Immature natural killer cell (primary cell): ENCODE results near the gene EMP1. TPM values are rescaled to one million over a fixed set of nuclear protein-coding genes. Genes with fewer than 3 reads are reported as not detected.

Experiments
- DNase-seq, 3 donors: peaks; one replicate each; pipeline ENCODE4 v3.0.0; 2022; ENCODE audit warnings: mixed read lengths in 1 of 3
- H3K27ac Mint-ChIP-seq, 6 donors: one replicate each; pipeline ENCODE4 v1.8.0; 2020; ENCODE audit warnings: mixed read lengths in 6 of 6, mild to moderate bottlenecking in 5 of 6, inconsistent platforms in 4 of 6, moderate library complexity in 3 of 6
- H3K27me3 Mint-ChIP-seq, 3 donors: one replicate each; pipeline ENCODE4 v1.8.0; 2020 to 2021; ENCODE audit warnings: low read depth in 3 of 3, mild to moderate bottlenecking in 3 of 3, mixed read lengths in 3 of 3, moderate library complexity in 3 of 3, inconsistent platforms in 1 of 3
- H3K36me3 Mint-ChIP-seq, 3 donors: one replicate each; pipeline ENCODE4 v1.8.0; 2020; ENCODE audit warnings: mixed read lengths in 3 of 3, inconsistent platforms in 2 of 3, mild to moderate bottlenecking in 2 of 3
- H3K4me1 Mint-ChIP-seq, 2 donors: one replicate each; pipeline ENCODE4 v1.8.0; 2020; ENCODE audit warnings: inconsistent platforms in 2 of 2, mild to moderate bottlenecking in 2 of 2, mixed read lengths in 2 of 2, moderate library complexity in 1 of 2
- H3K4me3 Mint-ChIP-seq, 5 donors: one replicate each; pipeline ENCODE4 v1.8.0; 2020; ENCODE audit warnings: mild to moderate bottlenecking in 5 of 5, mixed read lengths in 5 of 5, inconsistent platforms in 3 of 5, moderate library complexity in 3 of 5
- H3K9me3 Mint-ChIP-seq, 6 donors: one replicate each; pipeline ENCODE4 v1.8.0; 2020; ENCODE audit warnings: mild to moderate bottlenecking in 6 of 6, mixed read lengths in 6 of 6, inconsistent platforms in 4 of 6, moderate library complexity in 3 of 6
- polyA plus RNA-seq, 3 donors: library from polyadenylated mRNA; unstranded; fragments of 300-500 nt; fragmentation: Illumina TruSeq; gene quantifications; one replicate each; pipeline ENCODE4 v1.2.3, GENCODE V29; 2021

The EMP1 gene
- polyA plus RNA-seq, 3 donors from 2014 or later = 0.04 to 1.5 (median 1.3) TPM

- no peaks in the 10 kb centered on the region for H3K9me3 Mint-ChIP-seq
- DNase-seq = no peak
- H3K27me3 Mint-ChIP-seq = peaks cover 2 to 6% (median 5%) of the 10 kb centered on the region in 3 donors
- H3K4me1 Mint-ChIP-seq = no peaks in the 10 kb centered on the region
- no peaks in the 10 kb centered on the region for H3K36me3 Mint-ChIP-seq
- H3K27ac Mint-ChIP-seq = no peak overlapping the region
- H3K4me3 Mint-ChIP-seq = no peak overlapping the region
These were observed 33.0 kb downstream of the EMP1 start for GRCh38 chr12:13229504-13229903.

GRCh38 chr12:13230500-13230899 is 34.0 kb downstream of the EMP1 start:
- Mint-ChIP-seq H3K27ac (no peak overlapping the region), H3K4me1 (no peaks in the 10 kb centered on the region), H3K27me3 (peaks cover 2 to 5% (median 3%) of the 10 kb centered on the region in 3 donors), H3K36me3 (no peaks in the 10 kb centered on the region), H3K9me3 (no peaks in the 10 kb centered on the region), H3K4me3 (no peak overlapping the region)
- DNase-seq = no peak

GRCh38 chr12:13233830-13234641 is 37.5 kb downstream of the EMP1 start:
- H3K27ac Mint-ChIP-seq = peak overlapping the region in 1 of 6 donors; percentile 2
- no peaks in the 10 kb centered on the region for H3K9me3 Mint-ChIP-seq
- H3K4me3 Mint-ChIP-seq = no peak overlapping the region
- peak; percentile 9 to 26 (median 10) for DNase-seq
- no peaks in the 10 kb centered on the region for H3K4me1 Mint-ChIP-seq
- peaks cover 2 to 6% (median 2%) of the 10 kb centered on the region in 3 donors for H3K27me3 Mint-ChIP-seq
- no peaks in the 10 kb centered on the region for H3K36me3 Mint-ChIP-seq

GRCh38 chr12:13238204-13238603 is 41.7 kb downstream of the EMP1 start:
- Mint-ChIP-seq H3K27ac (no peak overlapping the region), H3K27me3 (peaks cover 0 to 12% (median 0%) of the 10 kb centered on the region in 3 donors), H3K36me3 (no peaks in the 10 kb centered on the region), H3K9me3 (no peaks in the 10 kb centered on the region), H3K4me1 (no peaks in the 10 kb centered on the region), H3K4me3 (no peak overlapping the region)
- no peak for DNase-seq

- no peaks in the 10 kb centered on the region for H3K4me1 Mint-ChIP-seq
- no peak for DNase-seq
- H3K36me3 Mint-ChIP-seq = no peaks in the 10 kb centered on the region
- H3K27ac Mint-ChIP-seq = no peak overlapping the region
- no peak overlapping the region for H3K4me3 Mint-ChIP-seq
- H3K27me3 Mint-ChIP-seq = peaks cover 0 to 14% (median 3%) of the 10 kb centered on the region in 3 donors
- H3K9me3 Mint-ChIP-seq = no peaks in the 10 kb centered on the region
These were observed 45.4 kb downstream of the EMP1 start for GRCh38 chr12:13241833-13242488.

GRCh38 chr12:13242936-13243335 is 46.4 kb downstream of the EMP1 start:
- H3K9me3 Mint-ChIP-seq = no peaks in the 10 kb centered on the region
- peaks cover 0 to 17% (median 3%) of the 10 kb centered on the region in 3 donors for H3K27me3 Mint-ChIP-seq
- H3K27ac Mint-ChIP-seq = no peak overlapping the region
- H3K36me3 Mint-ChIP-seq = no peaks in the 10 kb centered on the region
- H3K4me1 Mint-ChIP-seq = no peaks in the 10 kb centered on the region
- H3K4me3 Mint-ChIP-seq = no peak overlapping the region
- DNase-seq = no peak

- Mint-ChIP-seq H3K4me3 (no peak overlapping the region), H3K27me3 (peaks cover 0 to 21% (median 3%) of the 10 kb centered on the region in 3 donors)
These were observed 47.1 kb downstream of the EMP1 start for GRCh38 chr12:13243516-13244070.

GRCh38 chr12:13247596-13247995 is 51.1 kb downstream of the EMP1 start:
- no peaks in the 10 kb centered on the region for H3K9me3 Mint-ChIP-seq

More at GRCh38 chr12:13243516-13244070, 47.1 kb downstream of the EMP1 start:
- DNase-seq = no peak
- no peak overlapping the region for H3K27ac Mint-ChIP-seq
- H3K4me1 Mint-ChIP-seq = no peaks in the 10 kb centered on the region
- no peaks in the 10 kb centered on the region for H3K36me3 Mint-ChIP-seq
- H3K9me3 Mint-ChIP-seq = no peaks in the 10 kb centered on the region

GRCh38 chr12:13248964-13249363 is 52.4 kb downstream of the EMP1 start:
- no peak overlapping the region for H3K4me3 Mint-ChIP-seq
- H3K9me3 Mint-ChIP-seq = no peaks in the 10 kb centered on the region
- H3K4me1 Mint-ChIP-seq = no peaks in the 10 kb centered on the region
- DNase-seq = no peak
- H3K36me3 Mint-ChIP-seq = no peaks in the 10 kb centered on the region
- H3K27me3 Mint-ChIP-seq = peaks cover 3 to 16% (median 5%) of the 10 kb centered on the region in 3 donors
- H3K27ac Mint-ChIP-seq = no peak overlapping the region

More at GRCh38 chr12:13247596-13247995, 51.1 kb downstream of the EMP1 start:
- Mint-ChIP-seq H3K4me1 (no peaks in the 10 kb centered on the region), H3K36me3 (no peaks in the 10 kb centered on the region), H3K27ac (no peak overlapping the region), H3K27me3 (peaks cover 3 to 18% (median 5%) of the 10 kb centered on the region in 3 donors), H3K4me3 (no peak overlapping the region)
- no peak for DNase-seq

- no peaks in the 10 kb centered on the region for H3K9me3 Mint-ChIP-seq
- H3K4me3 Mint-ChIP-seq = no peak overlapping the region
- no peak for DNase-seq
- no peak overlapping the region for H3K27ac Mint-ChIP-seq
- H3K4me1 Mint-ChIP-seq = no peaks in the 10 kb centered on the region
- H3K27me3 Mint-ChIP-seq = peaks cover 3 to 16% (median 7%) of the 10 kb centered on the region in 3 donors
- no peaks in the 10 kb centered on the region for H3K36me3 Mint-ChIP-seq
These were observed 53.9 kb downstream of the EMP1 start for GRCh38 chr12:13250416-13250815.

- no peak overlapping the region for H3K4me3 Mint-ChIP-seq
- H3K27me3 Mint-ChIP-seq = peaks cover 4 to 13% (median 7%) of the 10 kb centered on the region in 3 donors
- H3K4me1 Mint-ChIP-seq = peaks cover 3 to 4% of the 10 kb centered on the region in 2 donors
- no peak overlapping the region for H3K27ac Mint-ChIP-seq
- no peak for DNase-seq
- no peaks in the 10 kb centered on the region for H3K36me3 Mint-ChIP-seq
- no peaks in the 10 kb centered on the region for H3K9me3 Mint-ChIP-seq
These were observed 55.0 kb downstream of the EMP1 start for GRCh38 chr12:13251521-13251920.

GRCh38 chr12:13252024-13252423 is 55.5 kb downstream of the EMP1 start:
- Mint-ChIP-seq H3K4me3 (no peak overlapping the region), H3K9me3 (no peaks in the 10 kb centered on the region), H3K36me3 (no peaks in the 10 kb centered on the region), H3K27ac (no peak overlapping the region), H3K27me3 (peaks cover 1 to 15% (median 7%) of the 10 kb centered on the region in 3 donors), H3K4me1 (peaks cover 3 to 4% of the 10 kb centered on the region in 2 donors)
- no peak for DNase-seq

- Mint-ChIP-seq H3K4me1 (peaks cover 3 to 4% of the 10 kb centered on the region in 2 donors), H3K4me3 (no peak overlapping the region), H3K27ac (no peak overlapping the region), H3K9me3 (no peaks in the 10 kb centered on the region), H3K27me3 (peaks cover 1 to 15% (median 8%) of the 10 kb centered on the region in 3 donors), H3K36me3 (no peaks in the 10 kb centered on the region)
- no peak for DNase-seq
These were observed 56.1 kb downstream of the EMP1 start for GRCh38 chr12:13252616-13253015.
